ENCODE results near the gene SHISA7. TPM values are rescaled to one million over a fixed set of nuclear protein-coding genes. Genes with fewer than 3 reads are reported as not detected.
A peak's percentile ranks its signal among the peaks of the same experiment; 100 is the strongest.

The SHISA7 gene
- total RNA-seq, 6 experiments from 2014 or later: not detected

GRCh38 chr19:55441692-55442321, 1.3 kb downstream of the SHISA7 start:
- H3K4me3 Mint-ChIP-seq: no peak overlapping the region
- peaks cover 4% of the 10 kb centered on the region; the same call in 1 of the 2 replicates for H3K9me3 Mint-ChIP-seq
- H3K27me3 Mint-ChIP-seq (ENCODE audit: insufficient read depth): peaks cover 48% of the 10 kb centered on the region
- no peak for DNase-seq
- no peak overlapping the region for H3K27ac Mint-ChIP-seq
- H3K4me1 Mint-ChIP-seq (ENCODE audit: low read depth): peaks cover 10% of the 10 kb centered on the region
- peaks cover 5% of the 10 kb centered on the region; the same call in 1 of the 2 replicates for H3K36me3 Mint-ChIP-seq (ENCODE audit: low read depth)
- TF ChIP-seq CTCF (IDR thresholded peaks at IDR 0.05): no peak

GRCh38 chr19:55441319-55441691, 1.8 kb downstream of the SHISA7 start:
- peaks cover 47% of the 10 kb centered on the region for H3K27me3 Mint-ChIP-seq (ENCODE audit: insufficient read depth)
- DNase-seq: no peak
- H3K9me3 Mint-ChIP-seq: peaks cover 4% of the 10 kb centered on the region; the same call in 1 of the 2 replicates
- no peak overlapping the region for H3K27ac Mint-ChIP-seq
- TF ChIP-seq CTCF (IDR thresholded peaks at IDR 0.05): no peak
- peaks cover 5% of the 10 kb centered on the region; the same call in 1 of the 2 replicates for H3K36me3 Mint-ChIP-seq (ENCODE audit: low read depth)
- H3K4me1 Mint-ChIP-seq (ENCODE audit: low read depth): peaks cover 10% of the 10 kb centered on the region
- no peak overlapping the region; the same call in 1 of the 2 replicates for H3K4me3 Mint-ChIP-seq

- DNase-seq: no peak
- Mint-ChIP-seq H3K4me1 (ENCODE audit: low read depth) (peaks cover 10% of the 10 kb centered on the region), H3K27ac (no peak overlapping the region), H3K27me3 (ENCODE audit: insufficient read depth) (peaks cover 41% of the 10 kb centered on the region), H3K36me3 (ENCODE audit: low read depth) (peaks cover 5% of the 10 kb centered on the region; the same call in 1 of the 2 replicates), H3K9me3 (peaks cover 4% of the 10 kb centered on the region; the same call in 1 of the 2 replicates), H3K4me3 (no peak overlapping the region)
- TF ChIP-seq CTCF (IDR thresholded peaks at IDR 0.05): no peak
Measured at GRCh38 chr19:55440411-55441105, 2.5 kb downstream of the SHISA7 start.

DNA sequence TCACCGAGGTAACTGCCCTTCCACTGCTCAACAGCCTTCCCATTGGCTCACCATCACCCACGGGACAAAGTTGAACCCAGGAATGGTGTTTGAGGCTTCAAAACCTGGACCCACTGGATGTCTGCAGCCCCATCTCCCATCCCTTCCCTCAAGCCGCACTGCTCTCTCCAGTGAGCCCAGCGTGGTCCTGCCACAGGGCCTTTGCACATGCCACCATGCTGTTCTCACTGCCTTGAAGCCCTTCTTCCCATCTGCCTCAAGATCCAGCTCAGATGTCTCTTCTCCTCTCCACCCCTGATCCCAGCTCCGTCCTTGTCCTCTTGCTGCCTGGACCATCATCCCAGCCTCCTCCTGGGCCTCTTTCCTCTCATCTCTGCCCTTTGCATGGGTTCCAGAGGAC, 4.0 kb downstream of the SHISA7 start:
- no peak overlapping the region for H3K27ac Mint-ChIP-seq
- H3K27me3 Mint-ChIP-seq (ENCODE audit: insufficient read depth): peaks cover 32% of the 10 kb centered on the region
- H3K4me1 Mint-ChIP-seq (ENCODE audit: low read depth): peaks cover 10% of the 10 kb centered on the region
- H3K9me3 Mint-ChIP-seq: peaks cover 4% of the 10 kb centered on the region; the same call in 1 of the 2 replicates
- no peak for DNase-seq
- H3K4me3 Mint-ChIP-seq: no peak overlapping the region
- no peak for TF ChIP-seq CTCF (IDR thresholded peaks at IDR 0.05)
- peaks cover 5% of the 10 kb centered on the region; the same call in 1 of the 2 replicates for H3K36me3 Mint-ChIP-seq (ENCODE audit: low read depth)

- H3K27me3 Mint-ChIP-seq (ENCODE audit: insufficient read depth): peaks cover 21% of the 10 kb centered on the region
- TF ChIP-seq CTCF (IDR thresholded peaks at IDR 0.05): no peak
- H3K4me3 Mint-ChIP-seq: no peak overlapping the region
- H3K27ac Mint-ChIP-seq: no peak overlapping the region
- peaks cover 5% of the 10 kb centered on the region; the same call in 1 of the 2 replicates for H3K36me3 Mint-ChIP-seq (ENCODE audit: low read depth)
- H3K9me3 Mint-ChIP-seq: peaks cover 6% of the 10 kb centered on the region; the same call in 1 of the 2 replicates
- DNase-seq: peak; percentile 34
- peaks cover 10% of the 10 kb centered on the region for H3K4me1 Mint-ChIP-seq (ENCODE audit: low read depth)
Measured at GRCh38 chr19:55437410-55437809, 5.7 kb downstream of the SHISA7 start.

Data from HFFc6 (cell line).